Endometrial microvascular endothelial cells (primary cell): Measurements from ENCODE around the gene DCLK2. TPM values are rescaled to one million over a fixed set of nuclear protein-coding genes. Genes with fewer than 3 reads are reported as not detected.

Experiments used
- in situ Hi-C: cut with HindIII; loops from 2 replicates; pipeline ENCODE4 v1.10.0; 2017; ENCODE audit warnings: low sequenced_read_pairs, low pct_unique_long_range_greater_than_20kb; ENCODE audit errors: inconsistent ontology term
- total RNA-seq: library from RNA; depleted of rRNA; stranded (reverse); fragments of >200 nt; gene quantifications from one replicate; pipeline ENCODE4 v1.2.3, GENCODE V29; 2015; ENCODE audit errors: inconsistent ontology term

The DCLK2 gene
- total RNA-seq, 1 donor from 2014 or later = 1.3 TPM

DNA sequence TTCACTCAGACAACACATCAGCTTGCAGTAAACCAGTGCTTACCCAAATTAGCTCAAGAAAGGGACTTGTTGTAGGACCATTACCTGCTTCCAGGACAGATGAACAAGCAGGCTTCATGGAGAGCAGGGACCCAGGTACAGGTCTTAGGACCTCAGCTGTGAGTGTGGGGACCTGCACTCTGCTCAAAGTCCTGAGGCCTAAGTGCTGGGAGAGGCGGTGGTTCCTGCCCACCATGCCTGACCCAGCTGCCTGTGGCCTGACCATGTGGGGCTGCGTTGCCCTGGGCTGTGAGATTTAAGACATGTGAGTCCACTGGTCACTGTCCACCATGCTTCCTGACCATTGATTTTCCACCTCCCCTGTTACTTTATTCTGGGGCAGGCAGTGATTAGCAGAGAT lies 140.2 kb downstream of the DCLK2 start:
- in situ Hi-C loops = no loop called here

GRCh38 chr4:150219841-150220240 lies 141.6 kb downstream of the DCLK2 start:
- in situ Hi-C loops = no loop called here

DNA sequence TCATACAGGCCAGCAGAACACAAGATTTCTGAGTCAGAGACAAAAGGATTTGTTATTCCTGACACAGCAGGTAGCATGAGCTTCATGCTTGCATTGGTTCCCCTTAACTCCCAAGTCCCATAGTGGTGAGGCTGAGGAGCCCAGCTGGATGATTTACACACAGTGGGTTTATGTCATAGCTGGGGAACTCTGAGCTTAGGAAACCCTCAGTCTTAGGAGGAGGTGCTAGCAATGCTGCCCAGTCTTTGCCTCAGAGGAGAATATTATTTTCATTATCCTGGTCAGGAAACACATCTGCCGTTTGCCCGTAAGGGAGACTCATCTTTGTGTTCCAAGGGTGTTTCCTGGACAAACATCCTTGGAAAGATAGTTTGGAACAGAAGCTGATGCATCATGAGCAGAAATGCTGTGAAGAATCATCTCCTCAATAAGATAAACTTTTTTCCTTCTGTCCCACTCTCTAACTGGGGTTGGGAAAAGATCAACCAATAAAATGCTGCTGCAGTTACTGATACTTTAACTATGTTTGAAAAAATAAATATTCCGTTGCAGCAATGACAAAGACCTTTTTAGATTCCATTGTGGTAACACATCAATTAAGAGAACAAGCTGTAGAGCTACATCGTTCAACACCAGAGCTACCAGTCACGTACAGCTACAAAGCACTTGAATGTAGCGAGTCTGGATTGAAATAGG lies 146.8 kb downstream of the DCLK2 start:
- in situ Hi-C loops = no loop called here

GRCh38 chr4:150229520-150229919 lies 151.3 kb downstream of the DCLK2 start:
- in situ Hi-C loops = no loop called here

- in situ Hi-C loops = no loop called here
Measured at GRCh38 chr4:150230561-150230960, 152.3 kb downstream of the DCLK2 start.

GRCh38 chr4:150231107-150231770 lies 153.0 kb downstream of the DCLK2 start:
- in situ Hi-C loops = no loop called here

- in situ Hi-C loops = no loop called here
Measured at GRCh38 chr4:150232029-150232428, 153.8 kb downstream of the DCLK2 start.

GRCh38 chr4:150234246-150234645 lies 156.0 kb downstream of the DCLK2 start:
- in situ Hi-C loops = no loop called here

DNA sequence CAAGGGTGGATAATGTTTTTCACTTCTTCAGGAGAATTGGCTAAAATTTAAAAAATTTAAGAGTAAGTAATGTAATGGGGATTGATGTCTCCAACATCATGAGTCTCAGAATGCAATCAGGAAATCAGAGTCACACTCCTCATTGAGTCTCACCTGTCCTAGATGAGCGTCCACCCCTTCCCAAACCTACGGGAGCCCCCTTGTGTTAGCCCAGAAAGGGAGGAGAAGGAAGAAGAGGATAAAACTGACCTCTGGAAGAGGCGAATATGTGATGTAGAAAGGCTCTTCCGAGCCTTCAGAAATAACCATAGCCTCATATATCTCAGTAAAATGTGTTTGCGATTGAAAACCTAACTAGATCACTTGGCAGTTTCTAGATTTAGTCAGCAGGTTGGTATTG lies 157.1 kb downstream of the DCLK2 start:
- in situ Hi-C loops = no loop called here

DNA sequence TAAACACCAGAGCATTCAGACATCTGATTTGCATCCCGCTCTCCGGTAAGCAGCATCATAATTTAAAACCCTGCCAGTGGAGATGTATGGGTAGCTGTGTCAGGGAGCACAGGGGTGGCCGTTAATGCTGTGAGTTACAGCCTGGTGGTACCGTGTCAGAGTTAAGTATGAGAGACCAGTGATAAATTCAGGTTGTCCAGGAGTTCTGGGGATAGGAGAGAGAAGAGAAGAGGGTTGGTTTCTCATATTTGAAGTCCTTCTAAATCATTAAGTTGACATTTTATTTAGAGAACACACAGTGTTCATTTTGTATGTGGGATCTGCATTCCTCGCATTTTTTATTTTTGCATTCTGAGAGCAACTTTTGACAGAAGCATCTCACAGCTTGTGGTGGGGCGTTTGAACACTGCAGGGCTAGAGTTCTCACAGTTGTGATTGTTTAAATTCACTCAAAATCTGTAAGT lies 157.6 kb downstream of the DCLK2 start:
- in situ Hi-C loops = no loop called here

DNA sequence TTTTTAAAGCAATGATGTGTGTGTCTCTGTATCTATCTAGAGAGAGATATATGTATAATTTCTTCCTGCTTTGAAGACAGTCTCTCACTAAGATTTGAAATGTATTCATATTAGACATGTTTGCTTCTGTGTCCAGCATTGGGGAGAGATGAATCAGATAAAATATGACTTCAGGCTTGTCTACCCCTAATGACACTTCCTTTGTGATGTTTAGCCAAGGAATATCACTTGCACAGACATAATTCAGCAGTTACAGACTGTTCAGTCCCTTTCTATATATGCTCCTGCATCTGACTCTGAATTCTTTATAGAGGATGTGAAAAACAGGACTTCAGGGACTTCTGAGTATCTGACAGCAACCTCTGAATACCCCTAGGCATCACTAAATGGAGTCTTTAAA lies 158.4 kb downstream of the DCLK2 start:
- in situ Hi-C loops = no loop called here

- in situ Hi-C loops = no loop called here
Measured at GRCh38 chr4:150237110-150237872, 159.0 kb downstream of the DCLK2 start.

DNA sequence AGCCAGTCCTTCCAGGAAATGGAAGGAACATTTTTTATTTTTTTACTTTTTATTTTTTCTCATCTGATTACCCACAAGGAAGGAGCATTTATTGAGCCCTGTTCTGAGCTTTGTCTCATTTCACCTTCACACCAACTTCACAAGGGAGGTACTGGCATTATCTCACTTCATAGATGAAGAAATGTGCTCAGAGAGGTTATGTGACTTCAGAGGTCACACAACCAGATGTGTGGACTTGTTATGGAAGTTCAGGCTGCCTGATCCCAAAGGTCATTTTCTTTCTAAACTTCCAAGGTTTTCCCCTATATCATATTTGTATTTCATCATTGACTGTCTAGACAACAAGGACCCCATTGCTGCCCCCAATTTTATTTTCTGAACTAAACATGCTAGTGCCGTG lies 160.3 kb downstream of the DCLK2 start:
- in situ Hi-C loops = no loop called here

DNA sequence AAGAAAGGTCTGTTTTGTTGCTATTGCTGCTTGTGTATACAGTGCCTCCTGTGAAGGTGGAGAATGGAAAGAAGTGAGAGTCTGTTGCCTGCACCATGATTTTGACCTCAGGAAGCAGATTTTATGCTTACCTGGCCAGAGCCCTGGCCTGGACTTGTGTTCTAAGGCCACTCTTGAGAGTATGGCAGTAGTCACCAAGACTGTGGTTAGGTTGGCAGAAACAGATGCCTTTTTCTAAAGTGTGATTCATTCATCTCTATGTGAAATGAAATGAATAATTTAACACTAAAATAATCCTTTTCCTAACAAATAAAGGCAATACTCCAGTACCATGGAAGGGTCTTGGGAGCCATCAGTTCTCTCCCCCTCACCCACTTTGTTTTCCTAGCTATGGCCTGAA lies 161.8 kb downstream of the DCLK2 start:
- in situ Hi-C loops = no loop called here

- in situ Hi-C loops = no loop called here
Measured at GRCh38 chr4:150242820-150243458, 164.7 kb downstream of the DCLK2 start.

GRCh38 chr4:150243932-150244331 lies 165.7 kb downstream of the DCLK2 start:
- in situ Hi-C loops = no loop called here

GRCh38 chr4:150244600-150244999 lies 166.4 kb downstream of the DCLK2 start:
- in situ Hi-C loops = no loop called here

DNA sequence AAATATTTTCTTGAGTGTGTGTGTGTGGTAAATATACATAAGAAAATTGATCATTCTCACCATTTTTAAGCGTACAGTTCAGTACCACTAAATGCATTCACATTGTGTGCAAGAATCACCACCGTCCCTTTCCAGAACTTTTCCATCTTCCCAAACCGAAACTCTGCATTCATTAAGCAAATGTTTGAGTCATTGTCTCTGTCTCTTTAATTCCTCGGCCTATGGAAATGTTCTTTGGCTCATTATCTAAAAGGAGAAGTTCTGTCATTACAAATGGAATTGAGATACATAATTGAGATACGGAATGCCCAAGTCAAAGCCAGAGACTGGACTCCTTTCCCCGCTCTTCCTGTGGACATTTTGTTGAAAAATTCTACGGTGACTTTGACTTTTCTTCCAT lies 168.9 kb downstream of the DCLK2 start:
- in situ Hi-C loops = no loop called here

DNA sequence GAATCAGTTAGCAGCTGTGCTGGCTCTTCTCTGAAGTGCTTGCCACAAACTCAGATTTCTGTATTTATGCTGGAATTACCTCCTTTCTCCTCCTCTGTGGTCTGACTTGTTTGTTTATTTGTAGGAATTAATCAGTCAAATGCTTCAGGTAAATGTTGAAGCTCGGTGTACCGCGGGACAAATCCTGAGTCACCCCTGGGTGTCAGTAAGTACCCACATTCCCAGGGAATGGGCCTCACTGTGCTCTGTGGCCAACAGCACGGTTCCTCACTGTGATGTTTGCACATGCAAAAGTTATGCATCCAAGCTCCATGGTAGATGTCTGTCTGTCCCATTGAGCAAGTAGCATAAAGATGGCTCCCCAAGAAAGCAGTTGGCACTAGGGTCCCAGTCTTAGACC lies 169.9 kb downstream of the DCLK2 start:
- in situ Hi-C loops = no loop called here
